Gastroesophageal sphincter (tissue), 4 donors: Measurements from ENCODE around the gene CD163L1. TPM values are rescaled to one million over a fixed set of nuclear protein-coding genes. Genes with fewer than 3 reads are reported as not detected.

ENCODE experiments used
- ATAC-seq: fragments of 150-250 bp; one replicate; pipeline ENCODE4 v1.9.1; 2016; ENCODE audit warnings: mild to moderate bottlenecking, moderate library complexity
- H3K27ac ChIP-seq, 4 donors: fragments of 200-600 bp; sonication (generic) in 3 of 4; 1 replicate in 3 of 4; 2 replicates in 1 of 4; pipeline ENCODE4 v1.5.1; 2016 to 2019
- H3K27me3 ChIP-seq: fragments of 200-600 bp; sonication (generic); one replicate; pipeline ENCODE4 v1.5.1; 2019
- H3K36me3 ChIP-seq, 2 donors: fragments of 200-600 bp; sonication (generic); one replicate each; pipeline ENCODE4 v1.5.1; 2019; ENCODE audit warnings: control low read depth in 1 of 2
- H3K4me1 ChIP-seq, 3 donors: fragments of 200-600 bp; sonication (generic); 1 replicate in 2 of 3; 2 replicates in 1 of 3; pipeline ENCODE4 v1.5.1; 2016 to 2019; ENCODE audit warnings: control low read depth in 2 of 3
- H3K4me3 ChIP-seq, 2 donors: fragments of 200-600 bp; sonication (generic); one replicate each; pipeline ENCODE4 v1.5.1; 2019; ENCODE audit warnings: mild to moderate bottlenecking in 1 of 2, moderate library complexity in 1 of 2
- H3K9me3 ChIP-seq, 3 donors: fragments of 200-600 bp; sonication (generic); one replicate each; pipeline ENCODE4 v1.5.1; 2017 to 2019; ENCODE audit warnings: control low read depth in 2 of 3
- EP300 ChIP-seq: sonication (generic); formaldehyde crosslinking; IDR thresholded peaks from one replicate; pipeline ENCODE4 v1.6.1; 2017; ENCODE audit warnings: antibody characterized with exemption, mild to moderate bottlenecking
- POLR2A ChIP-seq, 2 donors: fragments of 450-650 bp; IDR thresholded peaks; one replicate each; pipeline ENCODE4 v1.6.1; 2017; ENCODE audit warnings: antibody characterized with exemption in 2 of 2, mild to moderate bottlenecking in 2 of 2, moderate library complexity in 1 of 2
- POLR2AphosphoS5 ChIP-seq: sonication (generic); formaldehyde crosslinking; IDR thresholded peaks from one replicate; pipeline ENCODE4 v1.6.1; 2017; ENCODE audit warnings: antibody characterized with exemption
- WGBS, 2 donors: methylation state at CpG; one replicate each; pipeline ENCODE4 v1.1.5; 2018; ENCODE audit warnings: low coverage in 1 of 2; 5-methylcytosine and 5-hydroxymethylcytosine counted together
- total RNA-seq, 4 donors: library from RNA; depleted of rRNA; stranded (reverse); fragments of >200 nt; gene quantifications; one replicate each; pipeline ENCODE4 v1.1.0, GENCODE V29; 2016
- TF ChIP-seq, protein P1 (sequence below), 4 experiments: fragments of 200-600 bp in 2 of 4; fragments of 450-650 bp in 2 of 4; sonication (generic) in 1 of 4; IDR thresholded peaks; one replicate each; pipeline ENCODE4 v1.5.1; 2017 to 2019; ENCODE audit warnings: antibody characterized with exemption in 4 of 4, mild to moderate bottlenecking in 2 of 4, moderate library complexity in 2 of 4

Gene CD163L1
- total RNA-seq, 4 donors from 2014 or later = 0.42 to 3.2 (median 1.3) TPM

DNA sequence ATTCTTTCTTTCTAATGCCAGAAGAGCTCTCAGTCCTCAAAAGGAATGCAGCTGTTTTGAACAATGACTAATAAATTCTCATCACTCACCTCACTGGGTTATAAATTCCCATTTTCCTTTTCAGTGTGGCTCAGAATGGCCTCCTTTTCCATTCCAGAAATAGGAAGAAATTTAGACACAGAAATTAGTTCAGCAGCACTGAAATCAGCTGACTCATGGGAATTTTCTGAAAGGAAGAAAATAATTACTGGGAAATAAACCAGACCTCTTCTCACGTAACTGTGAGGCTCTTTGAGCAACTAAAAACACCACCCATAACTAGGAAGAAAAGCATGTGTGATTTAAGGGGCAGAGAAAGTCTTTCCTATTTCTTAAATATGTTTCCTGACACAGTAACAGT lies 35.8 kb upstream of the CD163L1 start:
- Histone ChIP-seq H3K9me3 (no peaks in the 10 kb centered on the region), H3K27me3 (no peaks in the 10 kb centered on the region), H3K27ac (no peak overlapping the region), H3K4me1 (no peaks in the 10 kb centered on the region), H3K4me3 (no peak overlapping the region), H3K36me3 (no peaks in the 10 kb centered on the region)
- ATAC-seq = no peak
- 14 to 20% methylated on average over 1 of the region's 1 CpG for WGBS, 2 donors
- no peak for TF ChIP-seq EP300
- TF ChIP-seq, protein P1, sequence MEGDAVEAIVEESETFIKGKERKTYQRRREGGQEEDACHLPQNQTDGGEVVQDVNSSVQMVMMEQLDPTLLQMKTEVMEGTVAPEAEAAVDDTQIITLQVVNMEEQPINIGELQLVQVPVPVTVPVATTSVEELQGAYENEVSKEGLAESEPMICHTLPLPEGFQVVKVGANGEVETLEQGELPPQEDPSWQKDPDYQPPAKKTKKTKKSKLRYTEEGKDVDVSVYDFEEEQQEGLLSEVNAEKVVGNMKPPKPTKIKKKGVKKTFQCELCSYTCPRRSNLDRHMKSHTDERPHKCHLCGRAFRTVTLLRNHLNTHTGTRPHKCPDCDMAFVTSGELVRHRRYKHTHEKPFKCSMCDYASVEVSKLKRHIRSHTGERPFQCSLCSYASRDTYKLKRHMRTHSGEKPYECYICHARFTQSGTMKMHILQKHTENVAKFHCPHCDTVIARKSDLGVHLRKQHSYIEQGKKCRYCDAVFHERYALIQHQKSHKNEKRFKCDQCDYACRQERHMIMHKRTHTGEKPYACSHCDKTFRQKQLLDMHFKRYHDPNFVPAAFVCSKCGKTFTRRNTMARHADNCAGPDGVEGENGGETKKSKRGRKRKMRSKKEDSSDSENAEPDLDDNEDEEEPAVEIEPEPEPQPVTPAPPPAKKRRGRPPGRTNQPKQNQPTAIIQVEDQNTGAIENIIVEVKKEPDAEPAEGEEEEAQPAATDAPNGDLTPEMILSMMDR (IDR thresholded peaks at IDR 0.05) = no peak
- TF ChIP-seq POLR2A (IDR thresholded peaks at IDR 0.05) = no peak
- no peak for TF ChIP-seq POLR2AphosphoS5

DNA sequence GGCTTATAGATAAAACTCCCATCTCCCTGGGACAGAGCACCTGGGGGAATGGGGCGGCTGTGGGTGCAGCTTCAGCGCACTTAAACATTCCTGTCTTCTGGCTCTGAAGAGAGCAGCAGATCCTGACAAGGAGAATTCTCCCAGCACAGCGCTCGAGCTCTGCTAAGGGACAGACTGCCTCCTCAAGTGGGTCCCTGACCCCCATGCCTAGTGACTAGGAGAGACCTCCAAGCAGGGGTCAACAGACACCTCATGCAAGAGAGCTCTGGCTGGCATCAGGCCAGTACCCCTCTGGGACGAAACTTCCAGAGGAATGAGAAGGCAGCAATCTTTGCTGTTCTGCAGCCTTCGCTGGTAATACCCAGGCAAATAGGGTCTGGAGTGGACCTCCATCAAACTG lies 28.1 kb upstream of the CD163L1 start:
- no peaks in the 10 kb centered on the region for H3K27me3 ChIP-seq
- WGBS, 2 donors = 66 to 85% methylated on average over 2 of the region's 6 CpGs

DNA sequence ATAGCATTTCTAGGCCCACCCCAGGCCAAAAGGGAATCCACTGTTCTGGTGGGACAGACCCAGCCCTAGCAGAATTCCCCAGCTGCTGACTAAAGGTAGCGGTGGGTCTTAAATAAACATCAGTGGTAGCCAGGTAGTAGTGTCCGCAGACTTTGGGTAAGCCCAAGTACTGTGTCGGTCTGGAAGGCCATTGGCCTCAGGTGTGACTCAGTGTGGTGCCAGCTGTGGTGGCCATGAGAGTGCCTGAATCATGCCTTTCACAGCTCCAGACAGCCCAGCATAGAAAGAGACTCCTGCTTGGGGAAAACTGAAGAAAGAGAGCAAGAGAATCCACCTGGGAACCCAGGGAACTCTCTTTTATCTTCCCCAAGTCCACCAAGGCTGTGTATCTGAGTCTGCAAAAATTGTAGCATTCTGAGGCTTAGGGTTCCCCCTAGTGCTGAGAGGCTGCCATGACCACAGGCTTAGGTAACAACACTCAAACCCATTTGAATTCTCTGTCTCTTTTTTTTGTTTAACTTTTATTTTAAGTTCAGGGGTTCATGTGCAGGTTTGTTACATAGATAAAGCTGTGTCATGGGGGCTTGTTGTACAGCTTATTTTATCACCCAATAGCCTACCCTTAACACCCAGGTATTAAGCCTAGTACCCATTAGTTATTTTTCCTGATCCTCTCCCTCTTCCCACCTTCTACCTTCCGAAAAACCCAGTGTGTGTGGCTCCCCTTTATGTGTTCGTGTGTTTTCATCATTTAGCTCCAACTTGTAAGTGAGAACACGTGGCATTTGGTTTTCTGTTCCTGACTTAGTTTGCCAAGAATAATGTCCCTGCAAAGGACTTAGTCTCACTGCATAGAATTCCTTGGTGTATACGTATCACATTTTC lies 16.7 kb upstream of the CD163L1 start:
- 35 to 45% methylated on average over 4 to 5 of the region's 7 CpGs for WGBS, 2 donors
- Histone ChIP-seq H3K4me3 (no peak overlapping the region), H3K27ac (no peak overlapping the region), H3K4me1 (no peaks in the 10 kb centered on the region), H3K9me3 (peaks cover 0 to under 1% (median 0%) of the 10 kb centered on the region in 3 donors), H3K27me3 (no peaks in the 10 kb centered on the region), H3K36me3 (no peaks in the 10 kb centered on the region)
- no peak for ATAC-seq
- no peak for TF ChIP-seq EP300
- TF ChIP-seq, protein P1 (IDR thresholded peaks at IDR 0.05) = peak in 3 of 4 experiments; percentile 41 to 58 (median 57)

More for the DNA sequence above, 28.1 kb upstream of the CD163L1 start:
- Histone ChIP-seq H3K36me3 (no peaks in the 10 kb centered on the region), H3K4me1 (no peaks in the 10 kb centered on the region), H3K4me3 (no peak overlapping the region), H3K9me3 (peaks cover 0 to 4% (median 0%) of the 10 kb centered on the region in 3 donors), H3K27ac (no peak overlapping the region)
- TF ChIP-seq, protein P1 (IDR thresholded peaks at IDR 0.05) = no peak
- no peak for TF ChIP-seq POLR2A (IDR thresholded peaks at IDR 0.05)
- no peak for TF ChIP-seq POLR2AphosphoS5
- TF ChIP-seq EP300 = no peak
- ATAC-seq = no peak

- TF ChIP-seq EP300 (no peak), POLR2A (IDR thresholded peaks at IDR 0.05) (no peak), POLR2AphosphoS5 (no peak)
- TF ChIP-seq, protein P1 (IDR thresholded peaks at IDR 0.05) = no peak
Observed at GRCh38 chr12:7459973-7460372, 16.0 kb upstream of the CD163L1 start.

DNA sequence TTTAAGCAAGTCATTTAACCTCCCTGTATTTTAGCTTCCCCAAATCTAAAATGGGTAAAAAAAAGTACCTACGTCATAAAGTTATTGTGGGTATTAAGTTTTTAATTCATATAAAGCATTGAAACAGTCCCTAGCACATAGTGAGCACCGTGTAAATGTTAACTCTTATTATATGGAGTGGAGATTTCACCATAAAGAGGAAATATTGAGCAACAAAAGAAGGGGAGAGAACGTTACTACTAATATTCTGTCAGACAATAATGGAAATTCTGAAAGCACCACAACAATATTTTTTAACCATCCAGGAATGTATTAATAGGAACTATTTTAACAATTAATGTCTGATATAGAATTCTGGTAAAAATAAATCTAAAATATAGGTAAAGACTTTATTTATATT lies 7.8 kb upstream of the CD163L1 start:
- Histone ChIP-seq H3K27me3 (no peaks in the 10 kb centered on the region), H3K9me3 (peaks cover 0 to 11% (median 0%) of the 10 kb centered on the region in 3 donors), H3K36me3 (no peaks in the 10 kb centered on the region), H3K27ac (no peak overlapping the region), H3K4me3 (no peak overlapping the region), H3K4me1 (no peaks in the 10 kb centered on the region)
- WGBS, 2 donors = 56 to 69% methylated on average over 3 of the region's 3 CpGs
- no peak for ATAC-seq
- TF ChIP-seq POLR2A (IDR thresholded peaks at IDR 0.05) (no peak), POLR2AphosphoS5 (no peak), EP300 (no peak)
- TF ChIP-seq, protein P1 (IDR thresholded peaks at IDR 0.05) = no peak

More at GRCh38 chr12:7459973-7460372, 16.0 kb upstream of the CD163L1 start:
- Histone ChIP-seq H3K9me3 (no peaks in the 10 kb centered on the region), H3K27ac (no peak overlapping the region), H3K4me1 (no peaks in the 10 kb centered on the region), H3K4me3 (no peak overlapping the region), H3K27me3 (no peaks in the 10 kb centered on the region), H3K36me3 (no peaks in the 10 kb centered on the region)
- no peak for ATAC-seq
- 75 to 100% methylated on average over 1 to 2 of the region's 3 CpGs for WGBS, 2 donors
